ENCODE measurements around the gene TBX21.
A peak's percentile ranks its signal among the peaks of the same experiment; 100 is the strongest.
"Not testable (repeated sequence)": the region's sequence is repeated elsewhere in the genome, so short reads cannot be mapped to it uniquely, and the experiment has no call there.

Gene TBX21

GRCh38 chr17:47757386-47757785, 24.4 kb downstream of the TBX21 start:
- Mint-ChIP-seq H3K36me3 (peaks cover 3% of the 10 kb centered on the region), H3K4me1 (no peaks in the 10 kb centered on the region), H3K27ac (no peak overlapping the region), H3K27me3 (peaks cover 4% of the 10 kb centered on the region), H3K4me3 (no peak overlapping the region), H3K9me3 (peaks cover 5% of the 10 kb centered on the region)

GRCh38 chr17:47760409-47761140, 27.5 kb downstream of the TBX21 start:
- Mint-ChIP-seq H3K27me3 (peaks cover 6% of the 10 kb centered on the region), H3K9me3 (peaks cover 12% of the 10 kb centered on the region), H3K36me3 (peaks cover 3% of the 10 kb centered on the region), H3K4me1 (peaks cover 11% of the 10 kb centered on the region), H3K4me3 (no peak overlapping the region), H3K27ac (no peak overlapping the region)

- Mint-ChIP-seq H3K4me1 (peaks cover 11% of the 10 kb centered on the region), H3K27me3 (peaks cover 6% of the 10 kb centered on the region), H3K9me3 (peaks cover 12% of the 10 kb centered on the region), H3K27ac (no peak overlapping the region), H3K36me3 (peaks cover 3% of the 10 kb centered on the region), H3K4me3 (no peak overlapping the region)
These were observed 29.7 kb downstream of the TBX21 start for GRCh38 chr17:47762728-47763127.

GRCh38 chr17:47763913-47764582, 31.0 kb downstream of the TBX21 start:
- Mint-ChIP-seq H3K9me3 (peaks cover 12% of the 10 kb centered on the region), H3K4me3 (no peak overlapping the region), H3K27ac (no peak overlapping the region), H3K36me3 (peaks cover 3% of the 10 kb centered on the region), H3K4me1 (peaks cover 11% of the 10 kb centered on the region), H3K27me3 (peaks cover 6% of the 10 kb centered on the region)

- H3K4me1 Mint-ChIP-seq, H3K36me3 Mint-ChIP-seq, H3K4me3 Mint-ChIP-seq, H3K9me3 Mint-ChIP-seq, H3K27ac Mint-ChIP-seq: not testable (repeated sequence)
- peaks cover 18% of the 10 kb centered on the region for H3K27me3 Mint-ChIP-seq
These were observed 40.6 kb downstream of the TBX21 start for GRCh38 chr17:47773649-47774048.

- Mint-ChIP-seq H3K4me3 (no peak overlapping the region), H3K27me3 (peaks cover 18% of the 10 kb centered on the region), H3K27ac (no peak overlapping the region), H3K36me3 (no peaks in the 10 kb centered on the region), H3K9me3 (no peaks in the 10 kb centered on the region), H3K4me1 (no peaks in the 10 kb centered on the region)
These were observed 41.3 kb downstream of the TBX21 start for GRCh38 chr17:47774331-47774730.

- Mint-ChIP-seq H3K4me1 (no peaks in the 10 kb centered on the region), H3K36me3 (no peaks in the 10 kb centered on the region), H3K27me3 (peaks cover 20% of the 10 kb centered on the region), H3K27ac (no peak overlapping the region), H3K9me3 (no peaks in the 10 kb centered on the region), H3K4me3 (no peak overlapping the region)
These were observed 42.0 kb downstream of the TBX21 start for GRCh38 chr17:47774987-47775580.

- no peak overlapping the region for H3K27ac Mint-ChIP-seq
- no peaks in the 10 kb centered on the region for H3K36me3 Mint-ChIP-seq
- H3K4me3 Mint-ChIP-seq = no peak overlapping the region
- H3K4me1 Mint-ChIP-seq = no peaks in the 10 kb centered on the region
- no peaks in the 10 kb centered on the region for H3K9me3 Mint-ChIP-seq
- H3K27me3 Mint-ChIP-seq = peaks cover 20% of the 10 kb centered on the region
These were observed 43.5 kb downstream of the TBX21 start for GRCh38 chr17:47776330-47777197.

GRCh38 chr17:47778184-47778635, 45.2 kb downstream of the TBX21 start:
- no peak overlapping the region for H3K27ac Mint-ChIP-seq
- H3K27me3 Mint-ChIP-seq = peaks cover 21% of the 10 kb centered on the region
- H3K4me1 Mint-ChIP-seq = no peaks in the 10 kb centered on the region
- no peak overlapping the region for H3K4me3 Mint-ChIP-seq
- no peaks in the 10 kb centered on the region for H3K36me3 Mint-ChIP-seq
- H3K9me3 Mint-ChIP-seq = no peaks in the 10 kb centered on the region

- Mint-ChIP-seq H3K4me3 (no peak overlapping the region), H3K9me3 (no peaks in the 10 kb centered on the region), H3K36me3 (no peaks in the 10 kb centered on the region), H3K4me1 (no peaks in the 10 kb centered on the region), H3K27me3 (peaks cover 21% of the 10 kb centered on the region), H3K27ac (no peak overlapping the region)
These were observed 48.4 kb downstream of the TBX21 start for GRCh38 chr17:47781397-47781796.

- H3K27ac Mint-ChIP-seq = no peak overlapping the region
- no peaks in the 10 kb centered on the region for H3K36me3 Mint-ChIP-seq
- peaks cover 30% of the 10 kb centered on the region for H3K27me3 Mint-ChIP-seq
- no peaks in the 10 kb centered on the region for H3K9me3 Mint-ChIP-seq
- no peak overlapping the region for H3K4me3 Mint-ChIP-seq
- H3K4me1 Mint-ChIP-seq = peaks cover 11% of the 10 kb centered on the region
These were observed 52.6 kb downstream of the TBX21 start for GRCh38 chr17:47785538-47786123.

- peaks cover 45% of the 10 kb centered on the region for H3K27me3 Mint-ChIP-seq
- H3K9me3 Mint-ChIP-seq = no peaks in the 10 kb centered on the region
- H3K36me3 Mint-ChIP-seq = no peaks in the 10 kb centered on the region
- H3K4me3 Mint-ChIP-seq = peak overlapping the region; percentile 78
- peak overlapping the region; percentile 41 for H3K27ac Mint-ChIP-seq
- peaks cover 14% of the 10 kb centered on the region for H3K4me1 Mint-ChIP-seq
These were observed 56.9 kb downstream of the TBX21 start for GRCh38 chr17:47789611-47790561.

- Mint-ChIP-seq H3K9me3 (no peaks in the 10 kb centered on the region), H3K4me3 (peak overlapping the region; percentile 69), H3K27me3 (peaks cover 41% of the 10 kb centered on the region), H3K36me3 (no peaks in the 10 kb centered on the region), H3K4me1 (peaks cover 14% of the 10 kb centered on the region), H3K27ac (no peak overlapping the region)
These were observed 58.0 kb downstream of the TBX21 start for GRCh38 chr17:47791025-47791424.

GRCh38 chr17:47792457-47792856, 59.4 kb downstream of the TBX21 start:
- H3K36me3 Mint-ChIP-seq = no peaks in the 10 kb centered on the region
- H3K27ac Mint-ChIP-seq = no peak overlapping the region
- no peaks in the 10 kb centered on the region for H3K9me3 Mint-ChIP-seq
- H3K4me3 Mint-ChIP-seq = no peak overlapping the region
- H3K4me1 Mint-ChIP-seq = peaks cover 14% of the 10 kb centered on the region
- H3K27me3 Mint-ChIP-seq = peaks cover 40% of the 10 kb centered on the region
